Transverse colon (tissue), 4 donors: ENCODE data around the gene SLC22A23. TPM values are rescaled to one million over a fixed set of nuclear protein-coding genes. Genes with fewer than 3 reads are reported as not detected.
A peak's percentile ranks its signal among the peaks of the same experiment; 100 is the strongest.
"Not testable (repeated sequence)": the region's sequence is repeated elsewhere in the genome, so short reads cannot be mapped to it uniquely, and the experiment has no call there.

Experiments used
- DNase-seq: peaks from one replicate; pipeline ENCODE4 v3.0.0-alpha.2; 2019
- H3K27ac ChIP-seq, 4 donors: fragments of 200-600 bp; sonication (generic); 2 replicates each; pipeline ENCODE4 v1.5.1; 2016 to 2018; ENCODE audit warnings: inconsistent platforms in 4 of 4
- H3K27me3 ChIP-seq: fragments of 200-600 bp; sonication (generic); 2 replicates; pipeline ENCODE4 v1.5.1; 2017; ENCODE audit warnings: inconsistent platforms
- H3K36me3 ChIP-seq, 4 donors: fragments of 200-600 bp; sonication (generic); 2 replicates each; pipeline ENCODE4 v1.5.1; 2017 to 2019; ENCODE audit warnings: inconsistent platforms in 4 of 4
- H3K4me1 ChIP-seq, 4 donors: fragments of 200-600 bp; sonication (generic); 2 replicates each; pipeline ENCODE4 v1.5.1; 2017 to 2020; ENCODE audit warnings: inconsistent platforms in 4 of 4
- H3K4me3 ChIP-seq, 4 donors: fragments of 200-600 bp; sonication (generic); 1 replicate in 1 of 4; 2 replicates in 3 of 4; pipeline versions ENCODE4 v1.5.1 to v1.6.1; 2017 to 2019; ENCODE audit warnings: inconsistent platforms in 4 of 4
- H3K9me3 ChIP-seq, 2 donors: fragments of 200-600 bp; sonication (generic); 2 replicates each; pipeline ENCODE4 v1.5.1; 2017 to 2019; ENCODE audit warnings: inconsistent platforms in 2 of 2
- EP300 ChIP-seq: sonication (generic); formaldehyde crosslinking; IDR thresholded peaks from one replicate; pipeline ENCODE4 v1.6.1; 2017; ENCODE audit warnings: antibody characterized with exemption, low read depth
- POLR2A ChIP-seq: fragments of 450-650 bp; IDR thresholded peaks from one replicate; pipeline ENCODE4 v1.6.1; 2016; ENCODE audit warnings: antibody characterized with exemption, mild to moderate bottlenecking, moderate library complexity
- POLR2AphosphoS5 ChIP-seq, 3 donors: sonication (generic); formaldehyde crosslinking; IDR thresholded peaks; one replicate each; pipeline ENCODE4 v1.6.1; 2016; ENCODE audit warnings: antibody characterized with exemption in 3 of 3
- WGBS, 2 donors: methylation state at CpG; one replicate each; pipeline ENCODE4 v1.1.5; 2018; ENCODE audit warnings: low coverage in 1 of 2; 5-methylcytosine and 5-hydroxymethylcytosine counted together
- in situ Hi-C, 4 donors: fragments of 200-750 bp; cut with MboI; loops; one replicate each; pipeline versions ENCODE4 v1.15.0 to v1.15.1; 2017; ENCODE audit warnings: low sequenced_read_pairs in 3 of 4, low pct_ligation_motif_present in 1 of 4, low pct_unique_long_range_greater_than_20kb in 1 of 4
- intact Hi-C: fragments of 100-400 bp; cut with DNase I; formaldehyde crosslinking; loops from one replicate; pipeline ENCODE4 v1.15.1; 2023; ENCODE audit warnings: low total_unique reads
- total RNA-seq, 4 donors: library from RNA; depleted of rRNA; stranded (reverse); fragments of >200 nt; gene quantifications; one replicate each; pipeline ENCODE4 v1.1.0, GENCODE V29; 2016
- TF ChIP-seq, protein P1 (sequence below), 5 experiments: fragments of 200-600 bp in 3 of 5; fragments of 450-650 bp in 2 of 5; sonication (generic) in 3 of 5; IDR thresholded peaks; 1 replicate in 2 of 5; 2 replicates in 3 of 5; pipeline ENCODE4 v1.5.1; 2016 to 2017; ENCODE audit warnings: antibody characterized with exemption in 5 of 5, inconsistent platforms in 3 of 5, mild to moderate bottlenecking in 2 of 5, moderate library complexity in 1 of 5

The SLC22A23 gene
- total RNA-seq, 4 donors from 2014 or later = 96.1 to 161 (median 117) TPM

DNA sequence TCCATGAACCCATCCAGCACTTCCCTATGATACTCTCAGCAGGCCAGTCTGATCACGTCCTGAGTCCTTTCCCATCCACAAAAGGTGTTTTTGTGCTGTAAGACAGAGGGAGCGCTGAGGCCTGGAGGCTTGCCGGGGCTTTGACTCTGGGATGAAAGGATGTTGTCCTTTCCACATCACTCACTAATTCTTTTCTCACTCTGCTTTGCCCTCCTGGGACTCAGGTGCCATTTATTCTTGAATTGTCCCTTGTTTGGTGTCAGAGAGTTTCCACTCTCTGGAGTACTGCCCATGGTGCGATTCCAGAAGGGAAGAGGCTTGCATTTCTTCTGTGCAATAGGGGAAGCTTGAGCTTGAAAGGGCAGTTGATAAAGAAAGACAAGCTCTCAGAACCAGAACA lies 214.1 kb downstream of the SLC22A23 start:
- DNase-seq = no peak
- intact Hi-C loops (no loop called here), in situ Hi-C loops (loop anchor here in 1 of 4 donors (10.0 kb wide), 1 partner anchor 248 kb away; the partner anchor contains the start of gene NQO2)
- no peak overlapping the region for H3K4me3 ChIP-seq
- 92% methylated on average over 4 of the region's 4 CpGs; no CpG with 5 or more reads in 1 of the 2 donors for WGBS, 2 donors
- peaks cover 27% of the 10 kb centered on the region for H3K27me3 ChIP-seq
- no peak overlapping the region for H3K27ac ChIP-seq
- H3K36me3 ChIP-seq = no peaks in the 10 kb centered on the region
- no peaks in the 10 kb centered on the region for H3K9me3 ChIP-seq
- H3K4me1 ChIP-seq = peaks cover 0 to 8% (median 2%) of the 10 kb centered on the region in 4 donors
- TF ChIP-seq, protein P1, sequence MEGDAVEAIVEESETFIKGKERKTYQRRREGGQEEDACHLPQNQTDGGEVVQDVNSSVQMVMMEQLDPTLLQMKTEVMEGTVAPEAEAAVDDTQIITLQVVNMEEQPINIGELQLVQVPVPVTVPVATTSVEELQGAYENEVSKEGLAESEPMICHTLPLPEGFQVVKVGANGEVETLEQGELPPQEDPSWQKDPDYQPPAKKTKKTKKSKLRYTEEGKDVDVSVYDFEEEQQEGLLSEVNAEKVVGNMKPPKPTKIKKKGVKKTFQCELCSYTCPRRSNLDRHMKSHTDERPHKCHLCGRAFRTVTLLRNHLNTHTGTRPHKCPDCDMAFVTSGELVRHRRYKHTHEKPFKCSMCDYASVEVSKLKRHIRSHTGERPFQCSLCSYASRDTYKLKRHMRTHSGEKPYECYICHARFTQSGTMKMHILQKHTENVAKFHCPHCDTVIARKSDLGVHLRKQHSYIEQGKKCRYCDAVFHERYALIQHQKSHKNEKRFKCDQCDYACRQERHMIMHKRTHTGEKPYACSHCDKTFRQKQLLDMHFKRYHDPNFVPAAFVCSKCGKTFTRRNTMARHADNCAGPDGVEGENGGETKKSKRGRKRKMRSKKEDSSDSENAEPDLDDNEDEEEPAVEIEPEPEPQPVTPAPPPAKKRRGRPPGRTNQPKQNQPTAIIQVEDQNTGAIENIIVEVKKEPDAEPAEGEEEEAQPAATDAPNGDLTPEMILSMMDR (IDR thresholded peaks at IDR 0.05) = no peak
- TF ChIP-seq POLR2A (no peak), EP300 (no peak), POLR2AphosphoS5 (IDR thresholded peaks at IDR 0.05) (no peak)

- H3K27ac ChIP-seq, H3K36me3 ChIP-seq, H3K4me3 ChIP-seq, H3K4me1 ChIP-seq, DNase-seq, intact Hi-C loops, H3K9me3 ChIP-seq: not testable (repeated sequence)
- H3K27me3 ChIP-seq = peaks cover 37% of the 10 kb centered on the region
- WGBS, 2 donors = 91 to 94% methylated on average over 2 to 4 of the region's 4 CpGs
- in situ Hi-C loops = loop anchor here in 1 of 4 donors (10.0 kb wide), 1 partner anchor 247 kb away; the partner anchor contains the start of gene NQO2
Measured at GRCh38 chr6:3241745-3242144, 215.1 kb downstream of the SLC22A23 start.

DNA sequence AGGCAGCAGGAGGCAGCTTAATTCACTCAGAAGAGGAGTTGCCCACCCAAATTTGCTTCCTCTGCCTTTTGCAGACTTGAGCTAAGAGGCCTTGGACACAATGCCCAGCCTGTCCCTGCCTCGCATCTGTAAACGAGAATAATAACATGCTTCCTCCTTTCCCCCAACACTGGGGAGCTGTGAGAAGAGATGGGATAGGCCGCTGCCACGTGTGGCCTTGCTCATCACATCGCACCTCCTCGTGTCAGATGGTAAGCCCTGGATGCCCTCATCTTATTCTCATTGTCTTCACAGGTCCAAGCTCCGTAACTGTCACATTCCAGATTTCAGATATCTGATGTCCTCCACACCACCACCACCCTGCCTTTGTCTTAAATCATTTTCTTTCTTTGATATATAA lies 216.3 kb downstream of the SLC22A23 start:
- in situ Hi-C loops (loop anchor here in 1 of 4 donors (10.0 kb wide), 1 partner anchor 246 kb away; the partner anchor contains the start of gene NQO2), intact Hi-C loops (no loop called here)
- H3K27me3 ChIP-seq = peaks cover 47% of the 10 kb centered on the region
- 70 to 75% methylated on average over 2 to 7 of the region's 7 CpGs for WGBS, 2 donors
- H3K4me1 ChIP-seq = no peaks in the 10 kb centered on the region
- no peak overlapping the region for H3K27ac ChIP-seq
- no peak for DNase-seq
- no peak for TF ChIP-seq POLR2AphosphoS5 (IDR thresholded peaks at IDR 0.05)
- TF ChIP-seq, protein P1 (IDR thresholded peaks at IDR 0.05) = no peak
- TF ChIP-seq POLR2A = no peak
- TF ChIP-seq EP300 = no peak
- H3K36me3 ChIP-seq = no peaks in the 10 kb centered on the region
- H3K4me3 ChIP-seq = no peak overlapping the region
- no peaks in the 10 kb centered on the region for H3K9me3 ChIP-seq

GRCh38 chr6:3239110-3239830 lies 217.6 kb downstream of the SLC22A23 start:
- no peak for DNase-seq
- no peak for TF ChIP-seq EP300
- TF ChIP-seq, protein P1 (IDR thresholded peaks at IDR 0.05) = peak in 4 of 5 experiments; percentile 14 to 19 (median 15)
- Histone ChIP-seq H3K27ac (no peak overlapping the region), H3K4me1 (no peaks in the 10 kb centered on the region), H3K36me3 (no peaks in the 10 kb centered on the region), H3K9me3 (no peaks in the 10 kb centered on the region), H3K4me3 (no peak overlapping the region), H3K27me3 (peaks cover 58% of the 10 kb centered on the region)
- intact Hi-C loops (no loop called here), in situ Hi-C loops (no loop called here)
- 76 to 78% methylated on average over 6 to 13 of the region's 13 CpGs for WGBS, 2 donors
